ENCODE data around the gene OR6C2. TPM values are rescaled to one million over a fixed set of nuclear protein-coding genes. Genes with fewer than 3 reads are reported as not detected.

Gene OR6C2
- total and polyA plus RNA-seq, 2 of the 8 experiments (the other 6 are each of a cell fraction or from before 2014, with no cell fraction given): not detected

Other genes with a start within 250 kb of the OR6C2 start
- gene OR10A7, start 223.1 kb upstream of the OR6C2 start, total RNA-seq (2021; fragmentation: NEBNext Ultra II Directional; extraction: Animal tissue kit (Norgen Biotek cat#: 25700)): not detected in 2 replicates
- gene OR10A7, start 223.1 kb upstream of the OR6C2 start, polyA plus RNA-seq (2011; rRNA removed): not detected in 2 replicates
- not detected in 2 replicates for gene OR6C74, start 199.5 kb upstream of the OR6C2 start, total RNA-seq (2021; fragmentation: NEBNext Ultra II Directional; extraction: Animal tissue kit (Norgen Biotek cat#: 25700))
- gene OR6C74, start 199.5 kb upstream of the OR6C2 start, polyA plus RNA-seq (2011; rRNA removed): not detected in 2 replicates
- gene OR6C6, start 147.5 kb upstream of the OR6C2 start, total RNA-seq (2021; fragmentation: NEBNext Ultra II Directional; extraction: Animal tissue kit (Norgen Biotek cat#: 25700)): not detected in 2 replicates
- gene OR6C6, start 147.5 kb upstream of the OR6C2 start, polyA plus RNA-seq (2011; rRNA removed): not detected in 2 replicates
- not detected in 2 replicates for gene OR6C1, start 129.7 kb upstream of the OR6C2 start, total RNA-seq (2021; fragmentation: NEBNext Ultra II Directional; extraction: Animal tissue kit (Norgen Biotek cat#: 25700))
- not detected in 2 replicates for gene OR6C1, start 129.7 kb upstream of the OR6C2 start, polyA plus RNA-seq (2011; rRNA removed)
- not detected in 2 replicates for gene OR6C3, start 113.3 kb upstream of the OR6C2 start, total RNA-seq (2021; fragmentation: NEBNext Ultra II Directional; extraction: Animal tissue kit (Norgen Biotek cat#: 25700))
- not detected in 2 replicates for gene OR6C3, start 113.3 kb upstream of the OR6C2 start, polyA plus RNA-seq (2011; rRNA removed)
- gene OR6C75, start 81.1 kb upstream of the OR6C2 start, total RNA-seq (2021; fragmentation: NEBNext Ultra II Directional; extraction: Animal tissue kit (Norgen Biotek cat#: 25700)): not detected in 2 replicates
- gene OR6C75, start 81.1 kb upstream of the OR6C2 start, polyA plus RNA-seq (2011; rRNA removed): not detected in 2 replicates
- not detected in 2 replicates for gene OR6C65, start 43.5 kb upstream of the OR6C2 start, total RNA-seq (2021; fragmentation: NEBNext Ultra II Directional; extraction: Animal tissue kit (Norgen Biotek cat#: 25700))
- gene OR6C65, start 43.5 kb upstream of the OR6C2 start, polyA plus RNA-seq (2011; rRNA removed): not detected in 2 replicates
- gene OR6C76, start 17.8 kb upstream of the OR6C2 start, total RNA-seq (2021; fragmentation: NEBNext Ultra II Directional; extraction: Animal tissue kit (Norgen Biotek cat#: 25700)): not detected in 2 replicates
- not detected in 2 replicates for gene OR6C76, start 17.8 kb upstream of the OR6C2 start, polyA plus RNA-seq (2011; rRNA removed)
- not detected in 2 replicates for gene OR6C70, start 26.1 kb downstream of the OR6C2 start, total RNA-seq (2021; fragmentation: NEBNext Ultra II Directional; extraction: Animal tissue kit (Norgen Biotek cat#: 25700))
- gene OR6C70, start 26.1 kb downstream of the OR6C2 start, polyA plus RNA-seq (2011; rRNA removed): not detected in 2 replicates
- gene OR6C68, start 48.3 kb downstream of the OR6C2 start, total RNA-seq (2021; fragmentation: NEBNext Ultra II Directional; extraction: Animal tissue kit (Norgen Biotek cat#: 25700)): not detected in 2 replicates
- gene OR6C68, start 48.3 kb downstream of the OR6C2 start, polyA plus RNA-seq (2011; rRNA removed): not detected in 2 replicates
- not detected in 2 replicates for gene OR6C4, start 105.5 kb downstream of the OR6C2 start, total RNA-seq (2021; fragmentation: NEBNext Ultra II Directional; extraction: Animal tissue kit (Norgen Biotek cat#: 25700))
- not detected in 2 replicates for gene OR6C4, start 105.5 kb downstream of the OR6C2 start, polyA plus RNA-seq (2011; rRNA removed)
- not detected in 2 replicates for gene OR2AP1, start 128.4 kb downstream of the OR6C2 start, total RNA-seq (2021; fragmentation: NEBNext Ultra II Directional; extraction: Animal tissue kit (Norgen Biotek cat#: 25700))
- not detected in 2 replicates for gene OR2AP1, start 128.4 kb downstream of the OR6C2 start, polyA plus RNA-seq (2011; rRNA removed)
- gene OR10P1, start 192.8 kb downstream of the OR6C2 start, total RNA-seq (2021; fragmentation: NEBNext Ultra II Directional; extraction: Animal tissue kit (Norgen Biotek cat#: 25700)): not detected in 2 replicates
- not detected in 2 replicates for gene OR10P1, start 192.8 kb downstream of the OR6C2 start, polyA plus RNA-seq (2011; rRNA removed)